ENCODE results near the gene MANEAL.
"Not testable (repeated sequence)": the region's sequence is repeated elsewhere in the genome, so short reads cannot be mapped to it uniquely, and the experiment has no call there.

Gene MANEAL

GRCh38 chr1:37793773-37794371, at the start of gene MANEAL:
MANEAL (plus strand) TSS chr1:37793847; CDS start chr1:37794183, 336 bp downstream.
- DNase-seq, result peak in 36 of 42 donors; percentile 13 to 72 (median 49)

GRCh38 chr1:37746806-37747205, 46.8 kb upstream of the MANEAL start:
- intact Hi-C loops (cut with DNase I), result no loop called here
- no peak for DNase-seq

More at GRCh38 chr1:37793773-37794371, at the start of gene MANEAL:
- intact Hi-C loops (cut with DNase I), result no loop called here

GRCh38 chr1:37748565-37748964, 45.1 kb upstream of the MANEAL start:
- DNase-seq, result no peak
- intact Hi-C loops (cut with DNase I), result no loop called here

GRCh38 chr1:37752213-37752582, 41.4 kb upstream of the MANEAL start:
- peak in 1 of 42 donors; percentile 6 for DNase-seq
- intact Hi-C loops (cut with DNase I), result no loop called here

GRCh38 chr1:37752583-37753471, 40.8 kb upstream of the MANEAL start:
- DNase-seq, result peak in 24 of 42 donors; percentile 18 to 66 (median 46)
- intact Hi-C loops (cut with DNase I), result no loop called here

- no peak for DNase-seq
These were observed 40.0 kb upstream of the MANEAL start for GRCh38 chr1:37753473-37754321.

GRCh38 chr1:37755290-37755689, 38.4 kb upstream of the MANEAL start:
- peak in 1 of 42 donors; percentile 6 for DNase-seq
- intact Hi-C loops (cut with DNase I), result no loop called here

More at GRCh38 chr1:37753473-37754321, 40.0 kb upstream of the MANEAL start:
- intact Hi-C loops (cut with DNase I), result no loop called here

- intact Hi-C loops (cut with DNase I), result no loop called here
- no peak for DNase-seq
These were observed 37.6 kb upstream of the MANEAL start for GRCh38 chr1:37755951-37756560.

GRCh38 chr1:37759451-37759850, 34.2 kb upstream of the MANEAL start:
- intact Hi-C loops (cut with DNase I), result no loop called here
- DNase-seq, result peak in 7 of 42 donors; percentile 26 to 74 (median 50)

GRCh38 chr1:37761416-37762095, 32.1 kb upstream of the MANEAL start:
- DNase-seq, result peak in 11 of 42 donors; percentile 22 to 54 (median 39)
- intact Hi-C loops (cut with DNase I), result no loop called here

- no peak for DNase-seq
- intact Hi-C loops (cut with DNase I), result no loop called here
These were observed 31.1 kb upstream of the MANEAL start for GRCh38 chr1:37762516-37762915.

GRCh38 chr1:37763791-37764413, 29.7 kb upstream of the MANEAL start:
- intact Hi-C loops (cut with DNase I), result no loop called here
- DNase-seq, result peak in 3 of 42 donors; percentile 18 to 63 (median 32)

- DNase-seq, result peak in 37 of 42 donors; percentile 22 to 80 (median 58)
- intact Hi-C loops (cut with DNase I), result no loop called here
These were observed 29.2 kb upstream of the MANEAL start for GRCh38 chr1:37764414-37764825.

- intact Hi-C loops (cut with DNase I), result no loop called here
- DNase-seq, result peak; percentile 58 to 93 (median 84)
These were observed 28.7 kb upstream of the MANEAL start, which contains the start of gene EPHA10 for GRCh38 chr1:37764888-37765441. EPHA10 (minus strand) TSS chr1:37765120; CDS start chr1:37765066, 54 bp downstream.

GRCh38 chr1:37765916-37766664, 27.6 kb upstream of the MANEAL start:
- DNase-seq, result peak in 41 of 42 donors; percentile 20 to 77 (median 51)
- intact Hi-C loops (cut with DNase I), result no loop called here

- no peak for DNase-seq
- intact Hi-C loops (cut with DNase I), result no loop called here
These were observed 26.2 kb upstream of the MANEAL start for GRCh38 chr1:37767488-37767887.

- intact Hi-C loops (cut with DNase I); DNase-seq: not testable (repeated sequence)
These were observed 22.2 kb upstream of the MANEAL start for GRCh38 chr1:37771440-37771839.
